Measurements from ENCODE around the gene SNX24. TPM values are rescaled to one million over a fixed set of nuclear protein-coding genes. Genes with fewer than 3 reads are reported as not detected.

SNX24 gene
- total RNA-seq, 1 experiment from 2014 or later = 10.8 TPM

DNA sequence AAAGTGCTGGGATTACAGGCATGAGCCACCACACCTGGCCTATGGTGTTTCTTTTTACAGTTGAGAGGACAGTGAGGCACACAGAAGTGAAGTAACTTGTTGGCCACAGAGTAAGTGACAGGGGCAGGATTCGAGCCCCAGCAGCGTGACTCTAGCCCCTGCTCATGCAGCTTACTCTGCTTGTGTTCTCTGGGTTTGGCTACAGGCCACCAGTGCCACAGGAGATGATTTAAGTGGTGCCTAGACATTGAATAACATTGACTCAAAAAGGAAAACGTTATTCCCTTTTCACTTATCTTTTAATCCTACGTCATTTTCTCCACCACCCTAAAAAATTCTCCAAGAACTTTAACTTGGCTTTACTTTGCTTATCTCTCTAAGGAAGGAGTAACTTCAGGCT lies 61.4 kb downstream of the SNX24 start:
- Histone ChIP-seq H3K4me3 (replicated peaks in 1 of 2; ENCODE audit: low read depth in 1 of 2, low read length in 2 of 2) (no peak overlapping the region), H3K9ac (ENCODE audit: low read length) (no peak overlapping the region), H3K4me2 (ENCODE audit: low read length) (peak overlapping the region; percentile 28; the same call in 1 of the 2 replicates), H3K36me3 (ENCODE audit: control insufficient read depth in 1 of 2, insufficient read depth in 2 of 2, low read length in 2 of 2) (no peaks in the 10 kb centered on the region), H3K4me1 (ENCODE audit: control insufficient read depth in 1 of 2, insufficient read depth in 2 of 2, low read length in 2 of 2) (peaks cover 0 to 13% of the 10 kb centered on the region in 2 experiments; a peak in 2 of 4 replicates), H3K27me3 (ENCODE audit: insufficient read depth, low read length) (no peaks in the 10 kb centered on the region), H3K9me2 (ENCODE audit: insufficient read depth) (no peaks in the 10 kb centered on the region), H3K79me2 (ENCODE audit: insufficient read depth, low read length) (no peaks in the 10 kb centered on the region), H4K20me1 (ENCODE audit: insufficient read depth) (no peaks in the 10 kb centered on the region), H3K9me3 (ENCODE audit: control insufficient read depth in 1 of 2, insufficient read depth in 1 of 2, low read depth in 1 of 2, low read length in 2 of 2) (no peaks in the 10 kb centered on the region), H2AFZ (ENCODE audit: low read depth, low read length, poor library complexity, severe bottlenecking) (no peak overlapping the region), H3K27ac (ENCODE audit: low read depth, low read length) (no peak overlapping the region)
- DNase-seq (ENCODE audit: low read depth, low spot score) (no peak), ATAC-seq (no peak)
- ChIA-PET POLR2A (no interaction called here), CTCF (no interaction called here), RAD21 (ENCODE audit: low non-redundant PET in 1 of 2, low total read pairs in 2 of 2, uncharacterized antibody in 2 of 2, unreplicated experiment in 2 of 2) (no interaction called here)
- TF ChIP-seq CBX3 (IDR thresholded peaks at IDR 0.05; ENCODE audit: low read depth) (no peak), ZFX (IDR thresholded peaks at IDR 0.05) (no peak), TCF7L2 (IDR thresholded peaks at IDR 0.05; ENCODE audit: borderline replicate concordance, extremely low read depth, insufficient read depth, insufficient read length) (no peak), POLR2A (IDR thresholded peaks at IDR 0.05; ENCODE audit: borderline replicate concordance, extremely low read depth, insufficient read depth, insufficient read length) (no peak), EGR1 (IDR thresholded peaks at IDR 0.05; ENCODE audit: low read depth) (no peak), RAD21 (IDR thresholded peaks at IDR 0.05; ENCODE audit: low read depth) (no peak), SIN3A (IDR thresholded peaks at IDR 0.05; ENCODE audit: low read depth) (no peak), CEBPB (IDR thresholded peaks at IDR 0.05; ENCODE audit: low read depth) (no peak), ZNF274 (IDR thresholded peaks at IDR 0.05; ENCODE audit: low read depth, low read length) (no peak), EZH2phosphoT487 (IDR thresholded peaks at IDR 0.05; ENCODE audit: borderline replicate concordance) (no peak), POLR2AphosphoS5 (IDR thresholded peaks at IDR 0.05; ENCODE audit: low read depth, low read length) (no peak)
- TF ChIP-seq, protein P1, sequence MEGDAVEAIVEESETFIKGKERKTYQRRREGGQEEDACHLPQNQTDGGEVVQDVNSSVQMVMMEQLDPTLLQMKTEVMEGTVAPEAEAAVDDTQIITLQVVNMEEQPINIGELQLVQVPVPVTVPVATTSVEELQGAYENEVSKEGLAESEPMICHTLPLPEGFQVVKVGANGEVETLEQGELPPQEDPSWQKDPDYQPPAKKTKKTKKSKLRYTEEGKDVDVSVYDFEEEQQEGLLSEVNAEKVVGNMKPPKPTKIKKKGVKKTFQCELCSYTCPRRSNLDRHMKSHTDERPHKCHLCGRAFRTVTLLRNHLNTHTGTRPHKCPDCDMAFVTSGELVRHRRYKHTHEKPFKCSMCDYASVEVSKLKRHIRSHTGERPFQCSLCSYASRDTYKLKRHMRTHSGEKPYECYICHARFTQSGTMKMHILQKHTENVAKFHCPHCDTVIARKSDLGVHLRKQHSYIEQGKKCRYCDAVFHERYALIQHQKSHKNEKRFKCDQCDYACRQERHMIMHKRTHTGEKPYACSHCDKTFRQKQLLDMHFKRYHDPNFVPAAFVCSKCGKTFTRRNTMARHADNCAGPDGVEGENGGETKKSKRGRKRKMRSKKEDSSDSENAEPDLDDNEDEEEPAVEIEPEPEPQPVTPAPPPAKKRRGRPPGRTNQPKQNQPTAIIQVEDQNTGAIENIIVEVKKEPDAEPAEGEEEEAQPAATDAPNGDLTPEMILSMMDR (IDR thresholded peaks at IDR 0.05 in 2 of 3, conservative IDR thresholded peaks at IDR 0.05 in 1 of 3; ENCODE audit: borderline replicate concordance in 1 of 3, insufficient read depth in 1 of 3, low read depth in 2 of 3, low read length in 2 of 3) = no peak
- TF ChIP-seq, protein P2, sequence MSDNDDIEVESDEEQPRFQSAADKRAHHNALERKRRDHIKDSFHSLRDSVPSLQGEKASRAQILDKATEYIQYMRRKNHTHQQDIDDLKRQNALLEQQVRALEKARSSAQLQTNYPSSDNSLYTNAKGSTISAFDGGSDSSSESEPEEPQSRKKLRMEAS (IDR thresholded peaks at IDR 0.05) = no peak
- TF ChIP-seq, protein P3, sequence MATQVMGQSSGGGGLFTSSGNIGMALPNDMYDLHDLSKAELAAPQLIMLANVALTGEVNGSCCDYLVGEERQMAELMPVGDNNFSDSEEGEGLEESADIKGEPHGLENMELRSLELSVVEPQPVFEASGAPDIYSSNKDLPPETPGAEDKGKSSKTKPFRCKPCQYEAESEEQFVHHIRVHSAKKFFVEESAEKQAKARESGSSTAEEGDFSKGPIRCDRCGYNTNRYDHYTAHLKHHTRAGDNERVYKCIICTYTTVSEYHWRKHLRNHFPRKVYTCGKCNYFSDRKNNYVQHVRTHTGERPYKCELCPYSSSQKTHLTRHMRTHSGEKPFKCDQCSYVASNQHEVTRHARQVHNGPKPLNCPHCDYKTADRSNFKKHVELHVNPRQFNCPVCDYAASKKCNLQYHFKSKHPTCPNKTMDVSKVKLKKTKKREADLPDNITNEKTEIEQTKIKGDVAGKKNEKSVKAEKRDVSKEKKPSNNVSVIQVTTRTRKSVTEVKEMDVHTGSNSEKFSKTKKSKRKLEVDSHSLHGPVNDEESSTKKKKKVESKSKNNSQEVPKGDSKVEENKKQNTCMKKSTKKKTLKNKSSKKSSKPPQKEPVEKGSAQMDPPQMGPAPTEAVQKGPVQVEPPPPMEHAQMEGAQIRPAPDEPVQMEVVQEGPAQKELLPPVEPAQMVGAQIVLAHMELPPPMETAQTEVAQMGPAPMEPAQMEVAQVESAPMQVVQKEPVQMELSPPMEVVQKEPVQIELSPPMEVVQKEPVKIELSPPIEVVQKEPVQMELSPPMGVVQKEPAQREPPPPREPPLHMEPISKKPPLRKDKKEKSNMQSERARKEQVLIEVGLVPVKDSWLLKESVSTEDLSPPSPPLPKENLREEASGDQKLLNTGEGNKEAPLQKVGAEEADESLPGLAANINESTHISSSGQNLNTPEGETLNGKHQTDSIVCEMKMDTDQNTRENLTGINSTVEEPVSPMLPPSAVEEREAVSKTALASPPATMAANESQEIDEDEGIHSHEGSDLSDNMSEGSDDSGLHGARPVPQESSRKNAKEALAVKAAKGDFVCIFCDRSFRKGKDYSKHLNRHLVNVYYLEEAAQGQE (IDR thresholded peaks at IDR 0.05; ENCODE audit: low read depth) = no peak
- no TSS peak for BruUV-seq (replicated peaks)
- intact Hi-C loops (cut with micrococcal nuclease) = no loop called here
